ENCODE data around the gene MALAT1. TPM values are rescaled to one million over a fixed set of nuclear protein-coding genes. Genes with fewer than 3 reads are reported as not detected.
A peak's percentile ranks its signal among the peaks of the same experiment; 100 is the strongest.

MALAT1 gene
- total and polyA plus RNA-seq, 10 of the 15 experiments (the other 5 are each of a cell fraction or from before 2014, with no cell fraction given), result 448 to 8,160 (median 2,019) TPM

DNA sequence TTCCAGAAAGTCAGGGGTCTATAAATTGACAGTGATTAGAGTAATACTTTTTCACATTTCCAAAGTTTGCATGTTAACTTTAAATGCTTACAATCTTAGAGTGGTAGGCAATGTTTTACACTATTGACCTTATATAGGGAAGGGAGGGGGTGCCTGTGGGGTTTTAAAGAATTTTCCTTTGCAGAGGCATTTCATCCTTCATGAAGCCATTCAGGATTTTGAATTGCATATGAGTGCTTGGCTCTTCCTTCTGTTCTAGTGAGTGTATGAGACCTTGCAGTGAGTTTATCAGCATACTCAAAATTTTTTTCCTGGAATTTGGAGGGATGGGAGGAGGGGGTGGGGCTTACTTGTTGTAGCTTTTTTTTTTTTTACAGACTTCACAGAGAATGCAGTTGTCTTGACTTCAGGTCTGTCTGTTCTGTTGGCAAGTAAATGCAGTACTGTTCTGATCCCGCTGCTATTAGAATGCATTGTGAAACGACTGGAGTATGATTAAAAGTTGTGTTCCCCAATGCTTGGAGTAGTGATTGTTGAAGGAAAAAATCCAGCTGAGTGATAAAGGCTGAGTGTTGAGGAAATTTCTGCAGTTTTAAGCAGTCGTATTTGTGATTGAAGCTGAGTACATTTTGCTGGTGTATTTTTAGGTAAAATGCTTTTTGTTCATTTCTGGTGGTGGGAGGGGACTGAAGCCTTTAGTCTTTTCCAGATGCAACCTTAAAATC is 5.3 kb downstream of the MALAT1 start (continued):
- TF ChIP-seq, protein P1, sequence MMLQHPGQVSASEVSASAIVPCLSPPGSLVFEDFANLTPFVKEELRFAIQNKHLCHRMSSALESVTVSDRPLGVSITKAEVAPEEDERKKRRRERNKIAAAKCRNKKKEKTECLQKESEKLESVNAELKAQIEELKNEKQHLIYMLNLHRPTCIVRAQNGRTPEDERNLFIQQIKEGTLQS (IDR thresholded peaks at IDR 0.05; ENCODE audit: borderline replicate concordance, extremely low read depth, low read depth, low read length), result no peak
- TF ChIP-seq NR2C2 (IDR thresholded peaks at IDR 0.05; ENCODE audit: borderline replicate concordance, control insufficient read depth, insufficient read length, low read depth) (no peak), GATAD2B (conservative IDR thresholded peaks at IDR 0.05; ENCODE audit: low read depth) (no peak), ESRRA (IDR thresholded peaks at IDR 0.05; ENCODE audit: low read length) (no peak), ATF7 (IDR thresholded peaks at IDR 0.05; ENCODE audit: low read depth) (no peak), MEF2A (IDR thresholded peaks at IDR 0.05; ENCODE audit: insufficient read depth, low read depth, low read length) (no peak), NFXL1 (IDR thresholded peaks at IDR 0.05; ENCODE audit: borderline replicate concordance) (no peak), DPF2 (IDR thresholded peaks at IDR 0.05) (no peak), SUZ12 (IDR thresholded peaks at IDR 0.05; ENCODE audit: unreplicated experiment) (no peak), MEF2B (IDR thresholded peaks at IDR 0.05; ENCODE audit: partially characterized antibody, poor library complexity, severe bottlenecking) (no peak), EZH2 (IDR thresholded peaks at IDR 0.05; ENCODE audit: borderline replicate concordance, control insufficient read depth, low read depth, low read length) (no peak)
- TF ChIP-seq, protein P2, sequence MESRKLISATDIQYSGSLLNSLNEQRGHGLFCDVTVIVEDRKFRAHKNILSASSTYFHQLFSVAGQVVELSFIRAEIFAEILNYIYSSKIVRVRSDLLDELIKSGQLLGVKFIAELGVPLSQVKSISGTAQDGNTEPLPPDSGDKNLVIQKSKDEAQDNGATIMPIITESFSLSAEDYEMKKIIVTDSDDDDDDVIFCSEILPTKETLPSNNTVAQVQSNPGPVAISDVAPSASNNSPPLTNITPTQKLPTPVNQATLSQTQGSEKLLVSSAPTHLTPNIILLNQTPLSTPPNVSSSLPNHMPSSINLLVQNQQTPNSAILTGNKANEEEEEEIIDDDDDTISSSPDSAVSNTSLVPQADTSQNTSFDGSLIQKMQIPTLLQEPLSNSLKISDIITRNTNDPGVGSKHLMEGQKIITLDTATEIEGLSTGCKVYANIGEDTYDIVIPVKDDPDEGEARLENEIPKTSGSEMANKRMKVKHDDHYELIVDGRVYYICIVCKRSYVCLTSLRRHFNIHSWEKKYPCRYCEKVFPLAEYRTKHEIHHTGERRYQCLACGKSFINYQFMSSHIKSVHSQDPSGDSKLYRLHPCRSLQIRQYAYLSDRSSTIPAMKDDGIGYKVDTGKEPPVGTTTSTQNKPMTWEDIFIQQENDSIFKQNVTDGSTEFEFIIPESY (IDR thresholded peaks at IDR 0.05), result no peak
- TF ChIP-seq, protein P3, sequence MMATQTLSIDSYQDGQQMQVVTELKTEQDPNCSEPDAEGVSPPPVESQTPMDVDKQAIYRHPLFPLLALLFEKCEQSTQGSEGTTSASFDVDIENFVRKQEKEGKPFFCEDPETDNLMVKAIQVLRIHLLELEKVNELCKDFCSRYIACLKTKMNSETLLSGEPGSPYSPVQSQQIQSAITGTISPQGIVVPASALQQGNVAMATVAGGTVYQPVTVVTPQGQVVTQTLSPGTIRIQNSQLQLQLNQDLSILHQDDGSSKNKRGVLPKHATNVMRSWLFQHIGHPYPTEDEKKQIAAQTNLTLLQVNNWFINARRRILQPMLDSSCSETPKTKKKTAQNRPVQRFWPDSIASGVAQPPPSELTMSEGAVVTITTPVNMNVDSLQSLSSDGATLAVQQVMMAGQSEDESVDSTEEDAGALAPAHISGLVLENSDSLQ (IDR thresholded peaks at IDR 0.05), result no peak
- TF ChIP-seq, protein P4, sequence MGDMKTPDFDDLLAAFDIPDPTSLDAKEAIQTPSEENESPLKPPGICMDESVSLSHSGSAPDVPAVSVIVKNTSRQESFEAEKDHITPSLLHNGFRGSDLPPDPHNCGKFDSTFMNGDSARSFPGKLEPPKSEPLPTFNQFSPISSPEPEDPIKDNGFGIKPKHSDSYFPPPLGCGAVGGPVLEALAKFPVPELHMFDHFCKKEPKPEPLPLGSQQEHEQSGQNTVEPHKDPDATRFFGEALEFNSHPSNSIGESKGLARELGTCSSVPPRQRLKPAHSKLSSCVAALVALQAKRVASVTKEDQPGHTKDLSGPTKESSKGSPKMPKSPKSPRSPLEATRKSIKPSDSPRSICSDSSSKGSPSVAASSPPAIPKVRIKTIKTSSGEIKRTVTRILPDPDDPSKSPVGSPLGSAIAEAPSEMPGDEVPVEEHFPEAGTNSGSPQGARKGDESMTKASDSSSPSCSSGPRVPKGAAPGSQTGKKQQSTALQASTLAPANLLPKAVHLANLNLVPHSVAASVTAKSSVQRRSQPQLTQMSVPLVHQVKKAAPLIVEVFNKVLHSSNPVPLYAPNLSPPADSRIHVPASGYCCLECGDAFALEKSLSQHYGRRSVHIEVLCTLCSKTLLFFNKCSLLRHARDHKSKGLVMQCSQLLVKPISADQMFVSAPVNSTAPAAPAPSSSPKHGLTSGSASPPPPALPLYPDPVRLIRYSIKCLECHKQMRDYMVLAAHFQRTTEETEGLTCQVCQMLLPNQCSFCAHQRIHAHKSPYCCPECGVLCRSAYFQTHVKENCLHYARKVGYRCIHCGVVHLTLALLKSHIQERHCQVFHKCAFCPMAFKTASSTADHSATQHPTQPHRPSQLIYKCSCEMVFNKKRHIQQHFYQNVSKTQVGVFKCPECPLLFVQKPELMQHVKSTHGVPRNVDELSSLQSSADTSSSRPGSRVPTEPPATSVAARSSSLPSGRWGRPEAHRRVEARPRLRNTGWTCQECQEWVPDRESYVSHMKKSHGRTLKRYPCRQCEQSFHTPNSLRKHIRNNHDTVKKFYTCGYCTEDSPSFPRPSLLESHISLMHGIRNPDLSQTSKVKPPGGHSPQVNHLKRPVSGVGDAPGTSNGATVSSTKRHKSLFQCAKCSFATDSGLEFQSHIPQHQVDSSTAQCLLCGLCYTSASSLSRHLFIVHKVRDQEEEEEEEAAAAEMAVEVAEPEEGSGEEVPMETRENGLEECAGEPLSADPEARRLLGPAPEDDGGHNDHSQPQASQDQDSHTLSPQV (IDR thresholded peaks at IDR 0.05), result no peak
- TF ChIP-seq, protein P5, sequence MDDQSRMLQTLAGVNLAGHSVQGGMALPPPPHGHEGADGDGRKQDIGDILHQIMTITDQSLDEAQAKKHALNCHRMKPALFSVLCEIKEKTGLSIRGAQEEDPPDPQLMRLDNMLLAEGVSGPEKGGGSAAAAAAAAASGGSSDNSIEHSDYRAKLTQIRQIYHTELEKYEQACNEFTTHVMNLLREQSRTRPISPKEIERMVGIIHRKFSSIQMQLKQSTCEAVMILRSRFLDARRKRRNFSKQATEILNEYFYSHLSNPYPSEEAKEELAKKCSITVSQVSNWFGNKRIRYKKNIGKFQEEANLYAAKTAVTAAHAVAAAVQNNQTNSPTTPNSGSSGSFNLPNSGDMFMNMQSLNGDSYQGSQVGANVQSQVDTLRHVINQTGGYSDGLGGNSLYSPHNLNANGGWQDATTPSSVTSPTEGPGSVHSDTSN (IDR thresholded peaks at IDR 0.05; ENCODE audit: insufficient replicate concordance, low read depth, low read length), result peak; percentile 5
- TF ChIP-seq, protein P6, sequence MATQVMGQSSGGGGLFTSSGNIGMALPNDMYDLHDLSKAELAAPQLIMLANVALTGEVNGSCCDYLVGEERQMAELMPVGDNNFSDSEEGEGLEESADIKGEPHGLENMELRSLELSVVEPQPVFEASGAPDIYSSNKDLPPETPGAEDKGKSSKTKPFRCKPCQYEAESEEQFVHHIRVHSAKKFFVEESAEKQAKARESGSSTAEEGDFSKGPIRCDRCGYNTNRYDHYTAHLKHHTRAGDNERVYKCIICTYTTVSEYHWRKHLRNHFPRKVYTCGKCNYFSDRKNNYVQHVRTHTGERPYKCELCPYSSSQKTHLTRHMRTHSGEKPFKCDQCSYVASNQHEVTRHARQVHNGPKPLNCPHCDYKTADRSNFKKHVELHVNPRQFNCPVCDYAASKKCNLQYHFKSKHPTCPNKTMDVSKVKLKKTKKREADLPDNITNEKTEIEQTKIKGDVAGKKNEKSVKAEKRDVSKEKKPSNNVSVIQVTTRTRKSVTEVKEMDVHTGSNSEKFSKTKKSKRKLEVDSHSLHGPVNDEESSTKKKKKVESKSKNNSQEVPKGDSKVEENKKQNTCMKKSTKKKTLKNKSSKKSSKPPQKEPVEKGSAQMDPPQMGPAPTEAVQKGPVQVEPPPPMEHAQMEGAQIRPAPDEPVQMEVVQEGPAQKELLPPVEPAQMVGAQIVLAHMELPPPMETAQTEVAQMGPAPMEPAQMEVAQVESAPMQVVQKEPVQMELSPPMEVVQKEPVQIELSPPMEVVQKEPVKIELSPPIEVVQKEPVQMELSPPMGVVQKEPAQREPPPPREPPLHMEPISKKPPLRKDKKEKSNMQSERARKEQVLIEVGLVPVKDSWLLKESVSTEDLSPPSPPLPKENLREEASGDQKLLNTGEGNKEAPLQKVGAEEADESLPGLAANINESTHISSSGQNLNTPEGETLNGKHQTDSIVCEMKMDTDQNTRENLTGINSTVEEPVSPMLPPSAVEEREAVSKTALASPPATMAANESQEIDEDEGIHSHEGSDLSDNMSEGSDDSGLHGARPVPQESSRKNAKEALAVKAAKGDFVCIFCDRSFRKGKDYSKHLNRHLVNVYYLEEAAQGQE (IDR thresholded peaks at IDR 0.05; ENCODE audit: low read depth, low read length), result 0 out of 2 replicates have a peak, but pooled peaks have one; percentile 5

All from GM12878 (cell line).